K562 treated with DMSO at 1 percent for 12 hours (cell line): ENCODE measurements around the gene SMIM12. TPM values are rescaled to one million over a fixed set of nuclear protein-coding genes. Genes with fewer than 3 reads are reported as not detected.

Experiments
- total RNA-seq: library from RNA; unstranded; fragments of 300-600 nt; gene quantifications from 2 replicates; pipeline ENCODE4 v1.2.3, GENCODE V29; 2022; ENCODE audit not compliant: insufficient read depth

The SMIM12 gene, protein sequence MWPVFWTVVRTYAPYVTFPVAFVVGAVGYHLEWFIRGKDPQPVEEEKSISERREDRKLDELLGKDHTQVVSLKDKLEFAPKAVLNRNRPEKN
- 44.9 and 51.7 TPM in 2 replicates for total RNA-seq

GRCh38 chr1:34859446-34860200 is at the start of gene SMIM12:
SMIM12 (minus strand) TSS chr1:34859749; CDS start chr1:34855977, 3,772 bp downstream.

Other genes starting within 250 kb of the SMIM12 start
- not detected in 2 replicates for gene GJB5, start 104.7 kb downstream of the SMIM12 start, total RNA-seq
- gene GJB4, start 100.0 kb downstream of the SMIM12 start, total RNA-seq, result not detected in 2 replicates
- not detected in 2 replicates for gene GJB3, start 78.5 kb downstream of the SMIM12 start, total RNA-seq
- gene GJA4, start 66.8 kb downstream of the SMIM12 start, total RNA-seq, result not detected in 2 replicates
- gene DLGAP3, start 69.9 kb upstream of the SMIM12 start, total RNA-seq, result not detected in 2 replicates
- gene TMEM35B, start 125.6 kb upstream of the SMIM12 start, total RNA-seq, result 20.5 and 29.1 TPM in 2 replicates
- gene ZMYM6, start 172.2 kb upstream of the SMIM12 start, total RNA-seq, result 3.1 and 10.4 TPM in 2 replicates
- 2.5 and 12.0 TPM in 2 replicates for gene ZMYM1, start 219.6 kb upstream of the SMIM12 start, total RNA-seq